ENCODE measurements around the gene SKIDA1.

DNA sequence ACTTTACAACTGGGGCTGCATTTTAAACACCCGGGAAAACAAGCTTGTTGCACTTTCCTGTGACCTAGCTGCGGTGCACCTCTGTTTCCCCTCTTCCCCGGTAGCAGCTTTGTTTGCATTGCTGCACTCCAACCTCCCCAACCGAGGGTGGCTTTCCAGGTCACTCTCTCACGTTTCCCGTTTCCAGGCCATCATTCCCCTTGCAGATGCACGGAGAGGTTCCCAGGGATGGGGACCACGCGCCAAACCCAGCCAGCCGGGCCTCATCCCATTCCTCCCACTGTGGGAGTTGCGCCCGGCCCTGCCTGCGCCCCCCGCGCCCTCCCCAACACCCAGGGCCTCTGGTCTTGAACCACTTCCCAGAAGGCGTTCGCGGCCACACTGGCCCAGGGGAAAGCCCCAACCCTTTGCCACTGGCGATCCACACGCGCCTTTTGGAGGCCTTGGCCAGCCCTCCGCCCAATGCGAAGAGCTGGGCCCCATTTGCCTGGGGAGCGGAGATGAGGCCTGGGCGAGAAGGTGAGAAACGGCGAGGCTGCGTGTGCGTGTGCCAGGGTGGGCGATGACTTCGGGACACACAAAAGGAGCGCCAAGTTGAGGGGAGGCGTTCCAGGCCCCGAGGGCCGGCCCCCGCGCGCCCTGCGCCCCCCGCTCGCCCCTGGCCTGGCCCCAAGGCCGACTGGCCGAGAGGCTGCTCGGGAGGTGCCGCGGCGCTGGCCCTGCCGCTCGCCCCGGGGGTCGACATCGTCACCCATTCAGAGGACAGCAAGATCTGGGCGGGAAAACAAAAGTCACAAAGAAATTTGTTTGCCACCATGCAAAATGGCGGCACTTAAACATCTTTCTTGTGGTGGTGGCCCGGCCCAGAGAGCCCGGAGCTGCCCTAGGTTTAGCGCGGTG, 15.9 kb downstream of the SKIDA1 start:
- TF ChIP-seq, protein P1, sequence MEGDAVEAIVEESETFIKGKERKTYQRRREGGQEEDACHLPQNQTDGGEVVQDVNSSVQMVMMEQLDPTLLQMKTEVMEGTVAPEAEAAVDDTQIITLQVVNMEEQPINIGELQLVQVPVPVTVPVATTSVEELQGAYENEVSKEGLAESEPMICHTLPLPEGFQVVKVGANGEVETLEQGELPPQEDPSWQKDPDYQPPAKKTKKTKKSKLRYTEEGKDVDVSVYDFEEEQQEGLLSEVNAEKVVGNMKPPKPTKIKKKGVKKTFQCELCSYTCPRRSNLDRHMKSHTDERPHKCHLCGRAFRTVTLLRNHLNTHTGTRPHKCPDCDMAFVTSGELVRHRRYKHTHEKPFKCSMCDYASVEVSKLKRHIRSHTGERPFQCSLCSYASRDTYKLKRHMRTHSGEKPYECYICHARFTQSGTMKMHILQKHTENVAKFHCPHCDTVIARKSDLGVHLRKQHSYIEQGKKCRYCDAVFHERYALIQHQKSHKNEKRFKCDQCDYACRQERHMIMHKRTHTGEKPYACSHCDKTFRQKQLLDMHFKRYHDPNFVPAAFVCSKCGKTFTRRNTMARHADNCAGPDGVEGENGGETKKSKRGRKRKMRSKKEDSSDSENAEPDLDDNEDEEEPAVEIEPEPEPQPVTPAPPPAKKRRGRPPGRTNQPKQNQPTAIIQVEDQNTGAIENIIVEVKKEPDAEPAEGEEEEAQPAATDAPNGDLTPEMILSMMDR (IDR thresholded peaks at IDR 0.05; ENCODE audit: low read depth, low read length, poor library complexity, severe bottlenecking), result no peak
- TF ChIP-seq EZH2phosphoT487 (IDR thresholded peaks at IDR 0.05; ENCODE audit: borderline replicate concordance, low read length), result no peak
